RWPE2 (cell line): Measurements from ENCODE around the gene GDPGP1.
A peak's percentile ranks its signal among the peaks of the same experiment; 100 is the strongest.

ENCODE experiments used
- ATAC-seq: fragments of 200-7000 bp; cut with Tn5 transposase; 3 replicates; pipeline ENCODE4 v1.9.1; 2021; ENCODE audit warnings: low read depth
- DNase-seq: peaks from one replicate; pipeline ENCODE4 v3.0.0-alpha.2; 2020; ENCODE audit warnings: low spot score
- H3K27ac ChIP-seq: fragments of 450-650 bp; 2 replicates; pipeline ENCODE4 v1.5.1; 2017; ENCODE audit warnings: mild to moderate bottlenecking; ENCODE audit not compliant: poor library complexity, severe bottlenecking
- H3K27me3 ChIP-seq: fragments of 250-450 bp; sonication (Bioruptor Pico); 2 replicates; pipeline ENCODE4 v1.5.1; 2021; ENCODE audit warnings: mild to moderate bottlenecking, moderate library complexity; ENCODE audit not compliant: insufficient read depth, poor library complexity, severe bottlenecking
- H3K36me3 ChIP-seq: fragments of 250-450 bp; sonication (Bioruptor Pico); 2 replicates; pipeline ENCODE4 v1.5.1; 2020; ENCODE audit warnings: low read depth, mild to moderate bottlenecking, moderate library complexity
- H3K4me1 ChIP-seq: fragments of 250-450 bp; sonication (Bioruptor Pico); 2 replicates; pipeline ENCODE4 v1.5.1; 2021; ENCODE audit warnings: mild to moderate bottlenecking, moderate library complexity; ENCODE audit not compliant: insufficient read depth, poor library complexity, severe bottlenecking
- H3K4me3 ChIP-seq: fragments of 250-450 bp; sonication (Bioruptor Pico); 2 replicates; pipeline ENCODE4 v1.5.1; 2021; ENCODE audit warnings: mild to moderate bottlenecking, moderate library complexity; ENCODE audit not compliant: severe bottlenecking
- H3K9me3 ChIP-seq: fragments of 250-450 bp; sonication (Bioruptor Pico); 2 replicates; pipeline ENCODE4 v1.5.1; 2021; ENCODE audit warnings: mild to moderate bottlenecking, moderate library complexity; ENCODE audit not compliant: severe bottlenecking
- TF ChIP-seq, protein P1 (sequence below): fragments of 450-650 bp; IDR thresholded peaks from one replicate; pipeline ENCODE4 v1.5.1; 2017; ENCODE audit warnings: mild to moderate bottlenecking, moderate library complexity; ENCODE audit not compliant: poor library complexity, severe bottlenecking

GDPGP1 gene

DNA sequence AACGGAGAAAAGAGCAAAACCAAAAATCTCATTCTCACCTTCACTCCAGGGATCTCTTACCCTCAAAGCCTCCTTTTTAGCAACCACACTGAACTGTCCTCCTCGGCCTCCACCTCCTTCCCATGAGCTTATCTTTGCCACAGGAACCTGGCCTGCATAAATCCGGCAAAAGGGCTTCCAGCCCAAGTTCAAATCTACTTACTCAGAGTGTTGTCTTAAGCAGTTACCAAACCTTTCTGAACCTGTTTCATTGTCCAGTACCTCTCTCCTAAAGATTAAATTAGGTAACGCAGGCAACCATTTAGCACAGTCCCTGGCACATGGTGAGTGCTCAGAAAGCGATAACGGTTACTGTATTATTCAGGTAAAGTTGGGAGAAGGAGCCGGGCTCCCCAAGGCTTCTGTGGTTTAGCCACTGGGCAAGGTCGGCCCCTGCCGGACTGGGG lies 1.0 kb upstream of the GDPGP1 start:
- TF ChIP-seq, protein P1, sequence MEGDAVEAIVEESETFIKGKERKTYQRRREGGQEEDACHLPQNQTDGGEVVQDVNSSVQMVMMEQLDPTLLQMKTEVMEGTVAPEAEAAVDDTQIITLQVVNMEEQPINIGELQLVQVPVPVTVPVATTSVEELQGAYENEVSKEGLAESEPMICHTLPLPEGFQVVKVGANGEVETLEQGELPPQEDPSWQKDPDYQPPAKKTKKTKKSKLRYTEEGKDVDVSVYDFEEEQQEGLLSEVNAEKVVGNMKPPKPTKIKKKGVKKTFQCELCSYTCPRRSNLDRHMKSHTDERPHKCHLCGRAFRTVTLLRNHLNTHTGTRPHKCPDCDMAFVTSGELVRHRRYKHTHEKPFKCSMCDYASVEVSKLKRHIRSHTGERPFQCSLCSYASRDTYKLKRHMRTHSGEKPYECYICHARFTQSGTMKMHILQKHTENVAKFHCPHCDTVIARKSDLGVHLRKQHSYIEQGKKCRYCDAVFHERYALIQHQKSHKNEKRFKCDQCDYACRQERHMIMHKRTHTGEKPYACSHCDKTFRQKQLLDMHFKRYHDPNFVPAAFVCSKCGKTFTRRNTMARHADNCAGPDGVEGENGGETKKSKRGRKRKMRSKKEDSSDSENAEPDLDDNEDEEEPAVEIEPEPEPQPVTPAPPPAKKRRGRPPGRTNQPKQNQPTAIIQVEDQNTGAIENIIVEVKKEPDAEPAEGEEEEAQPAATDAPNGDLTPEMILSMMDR: peak; percentile 94
- H3K27ac ChIP-seq: peak overlapping the region; percentile 73
- DNase-seq (no peak), ATAC-seq (no peak; the same call in 2 of the 3 replicates)
- peaks cover 53% of the 10 kb centered on the region for H3K36me3 ChIP-seq
- H3K4me1 ChIP-seq: no peaks in the 10 kb centered on the region
- H3K4me3 ChIP-seq: peak overlapping the region; percentile 47
- no peaks in the 10 kb centered on the region for H3K9me3 ChIP-seq
- no peaks in the 10 kb centered on the region for H3K27me3 ChIP-seq

DNA sequence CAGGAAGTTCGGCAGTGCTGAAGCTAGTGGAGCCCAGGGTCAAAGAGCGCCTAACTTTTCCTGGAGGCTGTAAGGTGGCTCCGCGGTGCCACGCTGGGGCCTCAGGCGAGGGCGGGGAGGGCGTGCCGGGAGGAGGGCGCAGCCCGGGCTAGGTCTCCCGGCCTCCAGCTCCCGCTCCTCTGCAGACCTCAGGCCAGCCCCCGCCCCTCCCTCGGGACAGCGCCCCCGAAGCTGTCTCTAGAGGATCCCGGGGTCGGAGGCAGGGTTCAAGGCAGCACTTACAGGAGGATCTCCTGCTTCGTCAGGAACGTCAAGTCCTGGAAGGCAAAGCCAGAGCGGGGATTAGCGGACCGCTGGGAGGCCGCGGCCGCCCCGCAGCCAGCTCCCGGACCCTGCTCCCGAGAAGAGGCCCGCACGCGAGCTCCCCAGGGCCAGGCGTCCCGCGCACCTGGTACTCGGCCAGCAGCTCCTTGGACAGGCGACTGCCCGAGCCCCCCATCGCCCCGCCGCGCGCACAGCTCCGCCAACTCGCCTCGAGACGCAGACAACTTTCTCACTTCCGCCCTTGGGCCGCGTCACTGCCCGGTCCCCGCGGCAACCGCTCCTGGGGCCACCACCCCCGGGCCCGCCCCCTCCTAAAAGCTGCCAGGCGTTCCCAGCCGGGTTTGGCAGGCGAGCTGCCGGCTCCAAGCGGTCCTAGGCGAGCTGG lies 468 bp upstream of the GDPGP1 start, which contains the start of gene CIB1:
Gene CIB1 (minus strand): TSS at position 555 of the 709 bp plus-strand sequence. CDS start 56 bp downstream, at position 499.
- DNase-seq (peak; percentile 99), ATAC-seq (peak; percentile 78)
- no peaks in the 10 kb centered on the region for H3K27me3 ChIP-seq
- no peaks in the 10 kb centered on the region for H3K4me1 ChIP-seq
- H3K27ac ChIP-seq: peak within 1 kb of the TSS; percentile 73
- H3K36me3 ChIP-seq: peaks cover 53% of the 10 kb centered on the region
- TF ChIP-seq, protein P1: peak; percentile 75
- H3K9me3 ChIP-seq: no peaks in the 10 kb centered on the region
- peak within 1 kb of the TSS; percentile 47 for H3K4me3 ChIP-seq

DNA sequence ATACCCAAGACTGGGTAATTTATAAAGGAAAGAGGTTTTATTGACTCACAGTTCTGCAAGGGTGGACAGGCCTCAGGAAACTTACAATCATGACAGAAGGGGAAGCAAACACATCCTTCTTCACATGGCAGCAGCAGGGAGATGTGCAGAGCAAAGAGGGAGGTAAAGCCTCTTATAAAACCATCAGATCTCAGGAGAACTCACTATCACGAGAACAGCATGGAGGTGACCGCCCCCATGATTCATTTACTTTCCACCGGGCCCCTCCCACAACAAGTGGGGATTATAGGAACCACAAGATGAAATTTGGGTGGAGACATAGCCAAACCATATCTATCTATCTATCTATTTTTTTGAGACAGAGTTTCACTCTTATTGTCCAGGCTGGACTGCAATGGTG lies 5.4 kb downstream of the GDPGP1 start:
- peaks cover 28% of the 10 kb centered on the region for H3K36me3 ChIP-seq
- DNase-seq (no peak), ATAC-seq (peak; percentile 31; the same call in 2 of the 3 replicates)
- no peaks in the 10 kb centered on the region for H3K4me1 ChIP-seq
- no peak overlapping the region for H3K27ac ChIP-seq
- TF ChIP-seq, protein P1: no peak
- no peak overlapping the region for H3K4me3 ChIP-seq
- no peaks in the 10 kb centered on the region for H3K27me3 ChIP-seq
- H3K9me3 ChIP-seq: no peaks in the 10 kb centered on the region

GRCh38 chr15:90240856-90241255 lies 6.8 kb downstream of the GDPGP1 start:
- Histone ChIP-seq H3K36me3 (peaks cover 28% of the 10 kb centered on the region), H3K4me3 (no peak overlapping the region), H3K9me3 (no peaks in the 10 kb centered on the region), H3K4me1 (no peaks in the 10 kb centered on the region), H3K27me3 (no peaks in the 10 kb centered on the region), H3K27ac (no peak overlapping the region)
- DNase-seq (no peak), ATAC-seq (no peak)
- TF ChIP-seq, protein P1: no peak
